Measurements from ENCODE around the gene TUFT1. TPM values are rescaled to one million over a fixed set of nuclear protein-coding genes. Genes with fewer than 3 reads are reported as not detected.
A peak's percentile ranks its signal among the peaks of the same experiment; 100 is the strongest.

TUFT1 gene
- total and polyA plus RNA-seq, 12 donors, result 5.5 to 18.5 (median 9.1) TPM

DNA sequence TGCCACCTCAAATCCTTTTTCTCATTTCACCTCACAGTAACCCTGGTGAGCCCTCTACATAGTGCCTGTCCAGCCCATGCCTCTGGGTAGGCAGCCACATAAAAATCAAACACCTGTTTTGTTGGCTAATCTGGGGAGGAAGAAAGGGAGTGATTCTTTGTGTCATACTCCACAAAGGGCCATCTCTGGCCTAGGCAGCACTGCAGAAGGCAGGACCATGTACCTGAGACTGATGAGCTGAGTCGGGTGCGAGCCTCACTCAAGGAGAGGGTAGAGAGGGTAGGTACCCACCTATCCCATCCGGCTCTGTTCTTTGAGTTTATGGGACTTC is 7.8 kb downstream of the TUFT1 start:
- H3K27me3 ChIP-seq, result no peaks in the 10 kb centered on the region
- H3K36me3 ChIP-seq (replicated peaks in 1 of 2), result no peaks in the 10 kb centered on the region
- intact Hi-C loops (cut with DNase I), result no loop called here
- no peak for DNase-seq
- peak overlapping the region in 3 of 5 donors; percentile 30 to 46 (median 36) for H3K27ac ChIP-seq
- no peak overlapping the region for H3K4me3 ChIP-seq
- no peak for TF ChIP-seq POLR2A (IDR thresholded peaks at IDR 0.05)
- TF ChIP-seq, protein P1, sequence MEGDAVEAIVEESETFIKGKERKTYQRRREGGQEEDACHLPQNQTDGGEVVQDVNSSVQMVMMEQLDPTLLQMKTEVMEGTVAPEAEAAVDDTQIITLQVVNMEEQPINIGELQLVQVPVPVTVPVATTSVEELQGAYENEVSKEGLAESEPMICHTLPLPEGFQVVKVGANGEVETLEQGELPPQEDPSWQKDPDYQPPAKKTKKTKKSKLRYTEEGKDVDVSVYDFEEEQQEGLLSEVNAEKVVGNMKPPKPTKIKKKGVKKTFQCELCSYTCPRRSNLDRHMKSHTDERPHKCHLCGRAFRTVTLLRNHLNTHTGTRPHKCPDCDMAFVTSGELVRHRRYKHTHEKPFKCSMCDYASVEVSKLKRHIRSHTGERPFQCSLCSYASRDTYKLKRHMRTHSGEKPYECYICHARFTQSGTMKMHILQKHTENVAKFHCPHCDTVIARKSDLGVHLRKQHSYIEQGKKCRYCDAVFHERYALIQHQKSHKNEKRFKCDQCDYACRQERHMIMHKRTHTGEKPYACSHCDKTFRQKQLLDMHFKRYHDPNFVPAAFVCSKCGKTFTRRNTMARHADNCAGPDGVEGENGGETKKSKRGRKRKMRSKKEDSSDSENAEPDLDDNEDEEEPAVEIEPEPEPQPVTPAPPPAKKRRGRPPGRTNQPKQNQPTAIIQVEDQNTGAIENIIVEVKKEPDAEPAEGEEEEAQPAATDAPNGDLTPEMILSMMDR (IDR thresholded peaks at IDR 0.05), result no peak
- H3K9me3 ChIP-seq (replicated peaks in 1 of 3), result no peaks in the 10 kb centered on the region
- peaks cover 12 to 19% of the 10 kb centered on the region in 2 donors for H3K4me1 ChIP-seq (replicated peaks in 1 of 2)
- WGBS, 4 donors, result 96 to 100% (median 98%) methylated on average over 3 of the region's 3 CpGs

DNA sequence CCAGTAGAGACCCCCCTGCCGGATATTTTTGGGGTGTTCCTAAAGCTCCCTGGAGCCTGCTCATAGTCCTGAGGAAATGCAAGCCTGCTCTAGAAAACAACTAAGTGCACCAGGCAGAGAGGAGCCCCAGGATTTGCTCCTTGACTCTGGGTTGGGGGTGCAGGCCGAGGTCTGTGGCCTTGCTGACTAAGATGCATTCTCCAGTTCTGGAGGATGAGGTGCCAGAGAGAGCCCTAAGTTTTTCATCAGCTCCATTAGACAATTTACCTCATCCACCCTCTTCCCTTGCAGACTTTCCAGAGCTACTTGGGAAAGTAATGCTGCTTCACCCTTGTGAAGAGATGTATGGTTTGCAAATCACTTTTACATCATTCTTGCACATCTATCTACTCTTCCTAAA is 9.1 kb downstream of the TUFT1 start:
- Histone ChIP-seq H3K4me1 (replicated peaks in 1 of 2) (peaks cover 12 to 19% of the 10 kb centered on the region in 2 donors), H3K4me3 (no peak overlapping the region), H3K27me3 (no peaks in the 10 kb centered on the region), H3K9me3 (replicated peaks in 1 of 3) (no peaks in the 10 kb centered on the region), H3K36me3 (replicated peaks in 1 of 2) (no peaks in the 10 kb centered on the region), H3K27ac (no peak overlapping the region)
- 53 to 76% (median 65%) methylated on average over 2 of the region's 2 CpGs for WGBS, 4 donors
- DNase-seq, result no peak
- intact Hi-C loops (cut with DNase I), result no loop called here
- TF ChIP-seq POLR2A (IDR thresholded peaks at IDR 0.05), result no peak
- TF ChIP-seq, protein P1 (IDR thresholded peaks at IDR 0.05), result no peak

DNA sequence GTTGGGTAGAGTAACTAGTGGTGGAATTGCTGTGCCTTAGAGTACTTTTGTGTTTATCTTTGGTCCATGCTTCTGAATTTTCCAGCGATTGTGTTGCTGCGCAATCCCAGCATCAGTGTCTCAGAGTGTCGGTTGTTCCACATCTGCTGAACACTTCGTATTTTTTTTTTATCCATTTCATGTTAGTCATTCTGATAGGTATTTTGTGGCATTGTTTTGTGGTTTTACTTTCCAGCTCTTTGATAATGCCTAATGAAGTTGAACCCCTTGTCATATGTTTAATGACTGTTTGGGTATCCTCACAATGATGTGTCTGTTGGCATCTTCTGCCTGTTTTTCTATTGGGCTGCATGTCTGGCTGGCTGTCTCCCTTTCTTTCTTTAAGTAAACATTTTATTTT is 13.6 kb downstream of the TUFT1 start:
- WGBS, 4 donors, result 93 to 98% (median 96%) methylated on average over 4 of the region's 4 CpGs
- Histone ChIP-seq H3K4me1 (replicated peaks in 1 of 2) (peaks cover 6 to 9% of the 10 kb centered on the region in 2 donors), H3K27me3 (no peaks in the 10 kb centered on the region), H3K4me3 (no peak overlapping the region), H3K27ac (no peak overlapping the region), H3K9me3 (replicated peaks in 1 of 3) (no peaks in the 10 kb centered on the region), H3K36me3 (replicated peaks in 1 of 2) (no peaks in the 10 kb centered on the region)
- intact Hi-C loops (cut with DNase I), result no loop called here
- TF ChIP-seq POLR2A (IDR thresholded peaks at IDR 0.05), result no peak
- TF ChIP-seq, protein P1 (IDR thresholded peaks at IDR 0.05), result no peak
- DNase-seq, result no peak

DNA sequence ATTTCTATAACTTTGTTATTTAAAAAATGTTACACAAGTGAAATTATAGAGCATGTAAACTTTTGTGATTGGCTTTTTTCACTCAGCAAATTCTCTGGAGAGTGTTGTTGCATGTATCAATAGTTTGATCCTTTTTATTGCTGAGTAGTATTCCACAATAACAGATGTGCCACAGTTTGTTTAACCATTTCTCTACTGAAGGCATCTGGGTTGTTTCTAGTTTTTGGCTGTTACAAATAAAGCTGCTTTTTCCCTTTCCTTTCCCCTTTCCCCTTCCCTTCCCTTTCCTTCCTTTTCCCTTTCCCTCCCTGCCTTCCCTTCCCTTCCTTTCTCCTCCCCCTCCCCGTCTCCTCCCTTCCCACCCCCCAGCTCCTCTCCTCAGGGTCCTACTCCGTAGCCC is 15.9 kb downstream of the TUFT1 start:
- H3K27me3 ChIP-seq, result no peaks in the 10 kb centered on the region
- no peak for TF ChIP-seq POLR2A (IDR thresholded peaks at IDR 0.05)
- TF ChIP-seq, protein P1 (IDR thresholded peaks at IDR 0.05), result no peak
- intact Hi-C loops (cut with DNase I), result no loop called here
- H3K9me3 ChIP-seq (replicated peaks in 1 of 3), result no peaks in the 10 kb centered on the region
- no peak for DNase-seq
- H3K4me3 ChIP-seq, result no peak overlapping the region
- no peaks in the 10 kb centered on the region for H3K4me1 ChIP-seq (replicated peaks in 1 of 2)
- H3K27ac ChIP-seq, result no peak overlapping the region
- WGBS, 4 donors, result 89 to 95% (median 92%) methylated on average over 2 of the region's 2 CpGs
- H3K36me3 ChIP-seq (replicated peaks in 1 of 2), result no peaks in the 10 kb centered on the region
